Measurements from ENCODE around the gene EPB41L1.
A peak's percentile ranks its signal among the peaks of the same experiment; 100 is the strongest.

Gene EPB41L1

DNA sequence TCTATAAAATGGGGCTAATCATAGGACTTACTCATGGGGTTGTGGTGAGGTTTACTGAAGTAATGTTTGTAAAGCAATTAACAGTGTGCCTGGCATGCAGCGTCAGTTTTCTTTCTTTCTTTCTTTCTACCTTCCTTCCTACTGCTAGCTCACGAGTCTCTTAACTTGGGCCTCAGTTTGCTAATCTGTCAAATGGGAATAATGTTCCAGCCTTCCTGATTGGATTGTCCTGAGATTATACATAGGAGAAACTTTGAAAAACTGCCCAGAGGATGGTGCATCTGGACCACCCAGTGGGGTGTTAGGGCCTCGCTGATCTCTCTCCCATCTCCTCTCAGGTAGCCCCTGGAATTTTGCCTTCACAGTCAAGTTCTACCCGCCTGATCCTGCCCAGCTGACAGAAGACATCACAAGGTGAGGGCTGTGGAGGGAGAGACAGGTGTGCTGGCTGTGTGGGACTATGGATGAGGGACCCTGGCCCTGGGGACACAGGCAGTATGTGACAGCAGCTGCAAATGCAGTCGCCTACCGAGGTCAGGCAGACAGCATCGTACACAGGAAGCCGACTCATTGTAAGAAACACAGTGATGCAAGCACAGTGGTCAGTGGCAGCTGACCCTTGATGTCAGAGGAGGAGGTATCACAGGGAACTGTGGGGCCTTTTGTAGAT is 27.5 kb downstream of the EPB41L1 start:
- Histone ChIP-seq H3K4me3 (ENCODE audit: insufficient read depth, low read depth, low read length, poor library complexity, severe bottlenecking) (no peak overlapping the region), H3K27ac (ENCODE audit: insufficient read depth, low read length, poor library complexity, severe bottlenecking) (no peak overlapping the region), H3K27me3 (replicated peaks; ENCODE audit: control insufficient read depth, insufficient read depth, low read length, poor library complexity, severe bottlenecking) (no peaks in the 10 kb centered on the region), H3K9me3 (ENCODE audit: control insufficient read depth, low read length) (no peaks in the 10 kb centered on the region), H3K4me1 (ENCODE audit: control insufficient read depth, insufficient read depth, low read length, poor library complexity, severe bottlenecking) (no peaks in the 10 kb centered on the region), H3K36me3 (ENCODE audit: control insufficient read depth, insufficient read depth, low read length) (no peaks in the 10 kb centered on the region)
- DNase-seq, result no peak

DNA sequence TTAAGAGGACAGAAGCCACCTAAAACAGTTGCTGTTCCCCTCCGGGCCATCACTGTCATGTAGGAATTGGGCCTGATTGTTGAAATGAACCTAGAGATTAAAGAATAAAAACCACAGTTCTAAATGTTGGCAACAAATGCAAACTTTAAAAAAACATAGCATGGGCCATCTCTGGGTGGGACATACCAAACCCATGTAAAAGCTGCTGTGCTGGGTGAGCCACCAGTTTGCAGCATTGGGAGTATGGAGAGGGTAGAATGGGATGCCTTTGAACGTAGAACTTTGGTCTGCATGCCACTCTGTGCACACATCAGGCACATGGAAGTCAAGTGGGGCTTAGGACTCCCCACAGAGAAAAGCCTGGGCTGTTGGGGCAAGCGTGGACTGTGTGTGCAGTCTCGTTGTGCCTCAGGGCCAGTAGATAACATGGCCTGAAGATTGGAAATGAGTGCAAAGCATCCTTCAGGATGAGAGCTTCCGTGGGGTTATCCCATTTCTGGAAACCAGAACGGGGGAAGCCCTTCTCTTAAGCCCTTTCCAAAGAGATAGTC is 28.1 kb downstream of the EPB41L1 start:
- Histone ChIP-seq H3K9me3 (ENCODE audit: control insufficient read depth, low read length) (no peaks in the 10 kb centered on the region), H3K4me1 (ENCODE audit: control insufficient read depth, insufficient read depth, low read length, poor library complexity, severe bottlenecking) (no peaks in the 10 kb centered on the region), H3K27ac (ENCODE audit: insufficient read depth, low read length, poor library complexity, severe bottlenecking) (no peak overlapping the region), H3K27me3 (replicated peaks; ENCODE audit: control insufficient read depth, insufficient read depth, low read length, poor library complexity, severe bottlenecking) (no peaks in the 10 kb centered on the region), H3K36me3 (ENCODE audit: control insufficient read depth, insufficient read depth, low read length) (no peaks in the 10 kb centered on the region), H3K4me3 (ENCODE audit: insufficient read depth, low read depth, low read length, poor library complexity, severe bottlenecking) (no peak overlapping the region)
- no peak for DNase-seq

DNA sequence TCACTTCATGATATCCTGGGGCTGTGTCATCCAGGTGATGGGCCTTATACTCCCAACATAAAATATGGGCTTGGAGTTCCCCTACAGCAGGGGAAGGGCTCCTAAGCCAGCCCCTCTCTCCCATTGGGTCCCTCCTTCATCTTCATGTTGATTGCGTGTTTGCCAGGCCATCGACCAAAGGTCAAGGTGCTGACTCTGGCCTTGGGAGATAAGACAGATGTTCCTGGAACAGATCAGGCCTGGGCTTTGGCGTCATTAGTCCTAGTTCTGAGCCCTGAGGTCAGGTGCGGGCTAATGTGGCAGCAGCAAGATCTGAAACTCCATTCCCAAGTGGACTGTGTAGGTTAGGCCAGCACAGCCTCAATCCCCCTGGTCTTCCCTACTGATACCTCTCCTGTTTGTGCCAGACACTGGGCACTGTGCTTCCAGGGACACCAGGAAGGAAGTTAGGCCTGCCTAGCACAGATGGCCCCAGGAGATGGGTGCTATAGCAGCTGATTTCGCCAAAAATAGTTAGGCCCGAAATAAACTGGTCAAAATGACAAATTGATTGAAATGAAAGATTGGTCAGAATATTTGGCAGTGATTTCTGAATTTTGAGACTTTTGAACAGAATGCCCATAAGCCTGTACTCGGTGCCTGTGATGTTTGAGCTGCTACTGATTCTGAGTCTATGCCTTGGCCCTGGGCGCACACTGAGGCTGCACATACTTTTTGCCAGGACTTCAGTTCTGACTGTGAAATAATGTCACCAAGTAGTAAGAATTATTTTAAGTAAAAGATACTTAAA is 28.8 kb downstream of the EPB41L1 start:
- no peak for DNase-seq
- no peaks in the 10 kb centered on the region for H3K36me3 ChIP-seq (ENCODE audit: control insufficient read depth, insufficient read depth, low read length)
- no peaks in the 10 kb centered on the region for H3K27me3 ChIP-seq (replicated peaks; ENCODE audit: control insufficient read depth, insufficient read depth, low read length, poor library complexity, severe bottlenecking)
- H3K9me3 ChIP-seq (ENCODE audit: control insufficient read depth, low read length), result no peaks in the 10 kb centered on the region
- no peak overlapping the region for H3K27ac ChIP-seq (ENCODE audit: insufficient read depth, low read length, poor library complexity, severe bottlenecking)
- H3K4me1 ChIP-seq (ENCODE audit: control insufficient read depth, insufficient read depth, low read length, poor library complexity, severe bottlenecking), result no peaks in the 10 kb centered on the region
- no peak overlapping the region for H3K4me3 ChIP-seq (ENCODE audit: insufficient read depth, low read depth, low read length, poor library complexity, severe bottlenecking)

- H3K4me3 ChIP-seq (ENCODE audit: insufficient read depth, low read depth, low read length, poor library complexity, severe bottlenecking), result no peak overlapping the region
- no peak for DNase-seq
- no peaks in the 10 kb centered on the region for H3K9me3 ChIP-seq (ENCODE audit: control insufficient read depth, low read length)
- H3K27ac ChIP-seq (ENCODE audit: insufficient read depth, low read length, poor library complexity, severe bottlenecking), result no peak overlapping the region
- H3K36me3 ChIP-seq (ENCODE audit: control insufficient read depth, insufficient read depth, low read length), result no peaks in the 10 kb centered on the region
- no peaks in the 10 kb centered on the region for H3K4me1 ChIP-seq (ENCODE audit: control insufficient read depth, insufficient read depth, low read length, poor library complexity, severe bottlenecking)
- no peaks in the 10 kb centered on the region for H3K27me3 ChIP-seq (replicated peaks; ENCODE audit: control insufficient read depth, insufficient read depth, low read length, poor library complexity, severe bottlenecking)
These were observed 30.6 kb downstream of the EPB41L1 start for GRCh38 chr20:36184816-36185776.

- H3K4me1 ChIP-seq (ENCODE audit: control insufficient read depth, insufficient read depth, low read length, poor library complexity, severe bottlenecking), result no peaks in the 10 kb centered on the region
- no peak overlapping the region for H3K27ac ChIP-seq (ENCODE audit: insufficient read depth, low read length, poor library complexity, severe bottlenecking)
- H3K36me3 ChIP-seq (ENCODE audit: control insufficient read depth, insufficient read depth, low read length), result no peaks in the 10 kb centered on the region
- DNase-seq, result no peak
- H3K27me3 ChIP-seq (replicated peaks; ENCODE audit: control insufficient read depth, insufficient read depth, low read length, poor library complexity, severe bottlenecking), result no peaks in the 10 kb centered on the region
- H3K4me3 ChIP-seq (ENCODE audit: insufficient read depth, low read depth, low read length, poor library complexity, severe bottlenecking), result no peak overlapping the region
- H3K9me3 ChIP-seq (ENCODE audit: control insufficient read depth, low read length), result no peaks in the 10 kb centered on the region
These were observed 39.6 kb downstream of the EPB41L1 start for GRCh38 chr20:36193977-36194712.

GRCh38 chr20:36196676-36197075 is 42.1 kb downstream of the EPB41L1 start:
- H3K36me3 ChIP-seq (ENCODE audit: control insufficient read depth, insufficient read depth, low read length), result no peaks in the 10 kb centered on the region
- no peak for DNase-seq
- no peaks in the 10 kb centered on the region for H3K4me1 ChIP-seq (ENCODE audit: control insufficient read depth, insufficient read depth, low read length, poor library complexity, severe bottlenecking)
- no peak overlapping the region for H3K27ac ChIP-seq (ENCODE audit: insufficient read depth, low read length, poor library complexity, severe bottlenecking)
- H3K9me3 ChIP-seq (ENCODE audit: control insufficient read depth, low read length), result no peaks in the 10 kb centered on the region
- H3K27me3 ChIP-seq (replicated peaks; ENCODE audit: control insufficient read depth, insufficient read depth, low read length, poor library complexity, severe bottlenecking), result no peaks in the 10 kb centered on the region
- H3K4me3 ChIP-seq (ENCODE audit: insufficient read depth, low read depth, low read length, poor library complexity, severe bottlenecking), result no peak overlapping the region

DNA sequence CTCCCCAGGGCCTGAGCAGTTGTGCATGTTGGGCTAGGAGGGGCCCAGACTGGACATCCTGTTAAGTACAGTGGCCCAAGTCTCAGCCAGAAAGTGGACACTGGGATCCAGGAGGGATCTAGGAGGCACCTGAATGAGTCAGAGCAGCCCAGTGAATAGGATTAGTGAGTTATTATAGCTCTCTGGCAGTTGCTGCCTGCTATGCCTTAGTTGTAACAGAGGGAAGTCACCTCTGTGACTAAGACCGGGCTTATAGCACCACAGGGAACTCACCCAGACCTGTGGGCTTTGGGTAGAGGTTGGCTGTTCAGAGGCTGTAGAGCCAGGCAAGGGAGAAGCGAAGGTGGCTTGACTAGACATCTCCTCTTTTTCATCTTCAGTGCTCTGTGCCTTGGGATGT is 42.7 kb downstream of the EPB41L1 start:
- no peak overlapping the region for H3K27ac ChIP-seq (ENCODE audit: insufficient read depth, low read length, poor library complexity, severe bottlenecking)
- H3K4me3 ChIP-seq (ENCODE audit: insufficient read depth, low read depth, low read length, poor library complexity, severe bottlenecking), result no peak overlapping the region
- H3K27me3 ChIP-seq (replicated peaks; ENCODE audit: control insufficient read depth, insufficient read depth, low read length, poor library complexity, severe bottlenecking), result no peaks in the 10 kb centered on the region
- no peak for DNase-seq
- H3K4me1 ChIP-seq (ENCODE audit: control insufficient read depth, insufficient read depth, low read length, poor library complexity, severe bottlenecking), result no peaks in the 10 kb centered on the region
- H3K36me3 ChIP-seq (ENCODE audit: control insufficient read depth, insufficient read depth, low read length), result no peaks in the 10 kb centered on the region
- H3K9me3 ChIP-seq (ENCODE audit: control insufficient read depth, low read length), result no peaks in the 10 kb centered on the region

GRCh38 chr20:36199345-36200257 is 45.1 kb downstream of the EPB41L1 start:
- Histone ChIP-seq H3K27ac (ENCODE audit: insufficient read depth, low read length, poor library complexity, severe bottlenecking) (no peak overlapping the region), H3K9me3 (ENCODE audit: control insufficient read depth, low read length) (no peaks in the 10 kb centered on the region), H3K27me3 (replicated peaks; ENCODE audit: control insufficient read depth, insufficient read depth, low read length, poor library complexity, severe bottlenecking) (no peaks in the 10 kb centered on the region), H3K4me3 (ENCODE audit: insufficient read depth, low read depth, low read length, poor library complexity, severe bottlenecking) (no peak overlapping the region), H3K36me3 (ENCODE audit: control insufficient read depth, insufficient read depth, low read length) (no peaks in the 10 kb centered on the region), H3K4me1 (ENCODE audit: control insufficient read depth, insufficient read depth, low read length, poor library complexity, severe bottlenecking) (no peaks in the 10 kb centered on the region)
- DNase-seq, result peak; percentile 26 to 44 (median 29)
